GM21786 (cell line): Measurements from ENCODE around the gene CAB39L.

Experiments
- ATAC-seq: cut with Tn5 transposase; IDR thresholded peaks from one replicate; pipeline ENCODE4 v1.9.1; 2021; ENCODE audit not compliant: unreplicated experiment

CAB39L gene

GRCh38 chr13:49314344-49314882 lies 129.5 kb downstream of the CAB39L start:
- ATAC-seq, result no peak

GRCh38 chr13:49311816-49312215 lies 132.0 kb downstream of the CAB39L start:
- no peak for ATAC-seq

- ATAC-seq, result no peak
These were observed 133.6 kb downstream of the CAB39L start for GRCh38 chr13:49310251-49310650.

DNA sequence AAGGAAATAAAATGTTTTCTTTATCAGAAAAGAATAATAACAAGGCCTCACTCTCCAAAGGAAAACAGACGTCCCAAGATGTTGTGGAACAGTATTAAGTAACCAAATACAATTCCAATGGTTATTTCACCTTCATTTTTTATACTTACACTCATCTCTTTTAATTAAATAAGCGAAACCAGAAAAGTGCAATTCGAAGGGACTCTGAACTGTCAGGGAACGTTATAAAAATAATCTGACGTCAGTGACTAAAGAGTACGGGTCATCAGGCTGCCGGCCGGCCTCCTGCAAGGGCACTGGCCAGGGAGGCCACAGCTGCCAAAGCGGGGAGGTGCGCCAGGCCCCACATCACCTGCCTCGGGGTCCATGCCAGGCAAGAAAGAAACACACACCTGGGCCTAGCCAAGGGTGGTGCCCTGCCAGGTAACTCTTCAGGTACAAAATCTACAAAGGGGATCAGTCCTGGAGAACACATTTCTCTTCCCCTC lies 134.9 kb downstream of the CAB39L start:
- ATAC-seq, result no peak

DNA sequence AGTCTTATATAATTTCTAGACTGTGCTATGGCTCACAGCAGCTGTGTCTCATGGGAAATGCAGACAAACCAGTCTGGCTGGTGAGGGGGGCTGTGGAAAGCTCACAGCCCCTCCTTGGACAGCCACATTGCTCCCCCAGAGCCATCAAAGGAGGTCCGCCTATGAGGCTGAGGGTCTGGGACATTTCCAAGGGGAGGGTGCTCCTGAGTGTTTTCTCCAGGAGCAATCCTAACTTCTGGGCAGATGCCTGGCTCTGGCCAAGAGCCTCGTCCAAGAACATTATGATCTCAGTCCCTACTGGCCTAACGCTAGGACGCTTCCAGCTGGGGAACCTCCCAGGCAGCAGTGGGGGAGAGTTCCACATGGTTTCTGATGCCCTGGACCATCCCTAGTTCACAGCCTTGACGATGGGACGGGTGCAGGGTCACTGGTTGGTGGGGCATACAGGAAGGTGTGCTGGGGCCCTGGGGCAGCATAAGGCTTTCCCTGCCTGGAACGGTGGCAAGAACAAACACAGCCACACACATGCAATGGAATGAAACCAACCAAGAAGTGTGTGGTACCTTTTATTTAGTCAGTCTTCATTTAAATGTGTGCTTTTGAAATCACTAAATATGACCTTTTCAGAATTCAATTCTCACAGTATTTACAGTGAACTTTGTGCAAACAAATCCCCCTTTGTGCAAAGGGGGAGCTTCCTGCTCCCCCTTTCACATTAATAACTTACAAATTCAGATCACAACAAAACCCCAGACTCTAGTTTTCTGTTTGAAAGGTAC lies 135.6 kb downstream of the CAB39L start:
- no peak for ATAC-seq

GRCh38 chr13:49307365-49307764 lies 136.5 kb downstream of the CAB39L start:
- ATAC-seq, result no peak

DNA sequence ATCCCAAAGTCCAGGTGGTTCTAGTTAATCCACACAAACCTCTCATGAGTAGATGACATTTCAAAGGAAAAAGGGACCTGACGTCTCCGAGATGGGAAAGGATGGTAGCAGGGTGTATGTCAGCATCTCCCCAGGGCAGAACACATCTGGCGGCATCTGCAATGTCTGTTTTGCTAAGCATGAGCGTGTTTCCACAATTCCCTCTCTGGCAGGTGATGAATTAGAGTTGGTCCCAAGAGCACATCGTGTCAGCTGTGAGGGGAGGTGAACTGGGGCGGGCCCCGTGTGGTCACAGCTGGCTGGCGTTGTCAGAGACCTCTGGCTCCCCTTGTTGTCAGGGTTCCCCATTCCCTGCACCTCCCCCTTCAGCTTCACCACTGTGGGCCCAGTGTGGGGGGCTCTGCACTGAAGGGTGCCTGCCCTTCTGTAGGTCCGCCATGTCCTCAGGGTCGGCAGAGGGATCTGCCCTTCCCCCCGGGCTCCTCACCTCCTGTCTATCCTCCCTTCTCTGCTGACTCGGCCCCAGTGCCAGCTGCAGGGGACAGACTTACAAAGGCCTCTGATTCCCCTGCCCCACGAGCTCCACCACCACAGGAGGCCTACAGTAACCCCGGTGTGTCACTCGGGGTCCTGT lies 138.0 kb downstream of the CAB39L start:
- ATAC-seq, result no peak

DNA sequence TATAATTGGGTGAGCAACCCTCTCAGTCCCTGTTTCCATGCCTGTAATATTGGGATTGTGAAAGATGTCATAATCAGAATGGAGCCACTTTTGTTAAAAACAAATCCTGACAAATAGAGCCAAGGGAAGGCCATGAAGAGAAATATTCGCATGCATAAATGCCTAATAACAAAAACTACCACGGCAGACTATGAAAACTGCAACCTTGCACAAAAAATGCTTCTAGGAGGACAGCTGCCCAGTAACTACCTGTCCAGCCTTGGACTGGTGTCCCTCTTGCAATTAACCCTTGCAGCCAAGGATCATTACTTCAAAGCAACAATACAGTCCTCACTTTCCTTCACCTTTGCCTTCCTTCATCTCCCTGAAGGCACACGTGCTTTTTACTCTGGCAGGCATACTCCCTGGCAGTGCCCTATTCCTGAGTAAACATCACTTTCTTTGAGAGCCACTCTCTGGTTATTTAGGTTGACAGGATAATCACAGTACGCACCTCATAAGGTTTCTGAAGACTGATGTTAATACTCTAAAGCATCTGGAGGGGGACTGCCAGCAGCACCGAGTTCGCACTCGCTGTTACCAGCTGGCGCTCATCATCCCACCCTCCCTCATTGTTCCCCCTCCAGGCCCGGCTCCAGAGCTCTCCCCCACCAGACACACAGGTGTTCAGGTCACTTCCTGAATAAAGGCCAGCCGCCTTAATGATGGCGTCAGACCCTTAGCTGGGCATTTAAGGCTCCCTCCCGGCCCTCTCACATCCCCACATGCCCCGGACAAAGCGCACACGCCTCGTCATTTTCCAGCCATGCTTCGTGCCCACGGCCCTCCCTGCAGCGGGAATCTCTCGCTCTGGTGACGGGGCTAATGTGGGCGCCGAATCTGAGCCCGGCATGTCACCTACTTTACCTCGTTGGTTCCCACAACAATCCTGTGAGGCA lies 138.8 kb downstream of the CAB39L start:
- no peak for ATAC-seq

- ATAC-seq, result no peak
These were observed 139.5 kb downstream of the CAB39L start for GRCh38 chr13:49304356-49304755.

- ATAC-seq, result no peak
These were observed 140.2 kb downstream of the CAB39L start for GRCh38 chr13:49303533-49304252.

DNA sequence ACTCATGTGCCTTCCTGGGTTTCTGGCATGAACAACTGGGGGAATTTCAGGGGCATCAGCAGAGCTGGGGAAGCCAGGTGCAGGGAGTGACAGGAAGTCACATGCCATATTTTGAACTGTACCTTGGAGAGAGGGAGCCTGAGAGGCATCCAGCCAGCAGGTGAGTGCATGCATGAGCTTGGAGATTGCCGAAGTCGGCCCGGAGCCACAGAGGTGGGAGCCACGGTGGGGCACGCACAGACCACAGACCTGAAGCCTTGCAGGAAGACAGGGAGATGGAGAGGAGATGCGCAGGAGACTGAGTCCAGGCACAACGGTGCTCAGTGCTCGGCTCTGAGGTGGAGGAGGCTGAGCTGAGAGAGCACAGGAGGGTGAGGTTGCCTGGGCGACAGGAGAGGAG lies 141.0 kb downstream of the CAB39L start:
- ATAC-seq, result no peak

DNA sequence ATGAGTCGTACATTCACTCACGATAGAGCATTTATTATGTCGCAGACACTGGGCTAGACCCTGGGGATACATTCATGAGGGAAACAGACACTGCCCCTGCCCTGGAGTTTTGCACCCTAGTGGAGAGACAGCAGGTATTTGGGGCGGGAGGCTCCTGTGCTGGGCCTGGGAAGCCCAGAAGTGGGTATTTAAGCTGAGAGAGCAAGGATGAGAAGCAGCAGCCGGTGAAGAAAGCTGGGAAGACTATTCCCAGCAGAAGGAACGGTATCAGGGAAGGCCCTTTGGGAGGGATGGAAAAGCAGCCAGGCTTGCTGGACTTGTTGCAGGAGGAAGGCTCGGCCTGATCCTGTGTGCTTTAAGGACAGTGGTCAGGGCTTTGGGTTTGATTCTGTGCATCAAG lies 141.6 kb downstream of the CAB39L start:
- ATAC-seq, result no peak

GRCh38 chr13:49300739-49301589 lies 142.9 kb downstream of the CAB39L start:
- peak; percentile 90 for ATAC-seq

- no peak for ATAC-seq
These were observed 143.6 kb downstream of the CAB39L start for GRCh38 chr13:49300276-49300675.

DNA sequence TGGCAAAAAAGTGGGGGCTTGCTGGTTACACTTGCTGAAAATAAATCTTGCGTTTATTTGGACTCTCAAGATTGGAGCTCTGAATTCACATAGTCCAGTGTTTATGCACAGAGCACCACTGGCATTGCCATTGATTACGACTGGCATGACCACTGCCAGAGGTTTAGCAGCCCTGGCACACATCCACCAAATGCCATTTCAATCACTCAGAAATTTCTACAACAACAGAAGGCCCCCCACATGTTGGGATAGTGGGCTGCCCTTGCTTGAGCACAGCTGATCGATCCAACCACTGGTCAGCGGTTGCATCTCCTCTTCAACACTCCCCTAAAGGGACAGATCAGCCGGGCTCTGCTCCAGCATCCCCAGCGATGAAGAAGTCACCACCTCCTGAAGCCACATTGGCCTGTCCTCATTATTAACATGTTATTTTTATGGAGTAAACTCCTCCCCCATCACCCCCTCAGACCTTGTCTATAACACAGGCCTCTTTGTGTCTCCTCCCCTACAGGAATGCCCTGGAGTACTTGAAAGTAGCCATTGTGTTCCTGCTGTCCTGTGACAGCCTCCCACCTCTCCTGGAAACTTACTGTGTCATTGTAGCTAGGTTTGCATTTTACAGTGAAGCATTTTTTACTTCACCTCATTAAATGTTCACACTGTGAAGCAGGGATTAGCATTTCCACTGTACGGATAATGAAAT lies 144.8 kb downstream of the CAB39L start:
- ATAC-seq, result no peak

DNA sequence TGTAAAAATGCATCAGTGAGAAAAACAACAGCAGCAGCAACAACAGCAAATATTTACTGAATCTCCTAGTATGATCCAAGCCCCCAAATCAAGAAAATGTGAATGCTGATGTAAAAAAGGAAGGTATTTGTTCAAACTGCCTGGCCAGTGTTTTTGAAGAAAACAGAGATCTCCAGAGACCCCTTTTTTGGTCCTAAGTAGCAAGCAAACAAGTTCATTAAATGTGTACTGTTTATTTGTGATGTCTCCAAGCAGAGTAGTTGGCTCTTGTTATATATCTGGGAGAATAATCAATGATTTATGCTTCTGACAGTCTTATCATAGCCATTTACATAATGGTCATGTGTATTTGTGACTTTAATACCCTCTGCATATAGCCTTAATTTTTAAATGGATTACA lies 145.4 kb downstream of the CAB39L start:
- no peak for ATAC-seq

GRCh38 chr13:49297338-49297737 lies 146.5 kb downstream of the CAB39L start:
- no peak for ATAC-seq

DNA sequence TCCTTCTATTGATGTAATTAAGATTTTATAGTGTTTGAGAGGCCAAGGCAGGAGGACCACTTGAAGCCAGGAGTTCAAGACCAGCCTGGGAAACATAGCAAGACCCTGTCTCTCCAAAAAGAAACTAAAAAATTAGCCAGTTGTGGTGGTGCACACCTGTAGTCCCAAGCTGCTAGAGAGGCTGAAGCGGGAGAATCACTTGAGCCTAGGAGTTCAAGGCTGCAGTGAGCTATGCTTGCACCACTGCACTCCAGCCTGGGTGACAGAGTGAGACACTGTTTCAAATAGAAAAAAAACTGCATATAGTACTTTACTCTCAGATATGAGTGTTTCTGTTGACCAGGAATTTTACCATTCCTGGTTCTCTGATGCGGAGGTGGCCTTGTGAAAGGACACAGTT lies 147.2 kb downstream of the CAB39L start:
- no peak for ATAC-seq

GRCh38 chr13:49295244-49295643 lies 148.6 kb downstream of the CAB39L start:
- ATAC-seq, result no peak
